SH-SY5Y (cell line): Measurements from ENCODE around the gene HGS.

Source experiments
- GATA2 ChIP-seq: IDR thresholded peaks from 2 replicates; pipeline ENCODE4 v1.6.1; 2011; ENCODE audit warnings: mild to moderate bottlenecking, low read depth, low read length
- GATA3 ChIP-seq: IDR thresholded peaks from 2 replicates; pipeline ENCODE4 v1.6.1; 2011; ENCODE audit warnings: low read depth, mild to moderate bottlenecking, low read length, moderate library complexity

- TF ChIP-seq GATA2 = no peak
- no peak for TF ChIP-seq GATA3
These were observed 17.8 kb upstream of the HGS start for GRCh38 chr17:81666092-81666341.
